Transverse colon (tissue), 4 donors: ENCODE measurements around the gene TMEM171. TPM values are rescaled to one million over a fixed set of nuclear protein-coding genes. Genes with fewer than 3 reads are reported as not detected.

ENCODE experiments used
- DNase-seq: peaks from one replicate; pipeline ENCODE4 v3.0.0-alpha.2; 2019
- H3K27ac ChIP-seq, 4 donors: fragments of 200-600 bp; sonication (generic); 2 replicates each; pipeline ENCODE4 v1.5.1; 2016 to 2018; ENCODE audit warnings: inconsistent platforms in 4 of 4
- H3K27me3 ChIP-seq: fragments of 200-600 bp; sonication (generic); 2 replicates; pipeline ENCODE4 v1.5.1; 2017; ENCODE audit warnings: inconsistent platforms
- H3K36me3 ChIP-seq, 4 donors: fragments of 200-600 bp; sonication (generic); 2 replicates each; pipeline ENCODE4 v1.5.1; 2017 to 2019; ENCODE audit warnings: inconsistent platforms in 4 of 4
- H3K4me1 ChIP-seq, 4 donors: fragments of 200-600 bp; sonication (generic); 2 replicates each; pipeline ENCODE4 v1.5.1; 2017 to 2020; ENCODE audit warnings: inconsistent platforms in 4 of 4
- H3K4me3 ChIP-seq, 4 donors: fragments of 200-600 bp; sonication (generic); 1 replicate in 1 of 4; 2 replicates in 3 of 4; pipeline versions ENCODE4 v1.5.1 to v1.6.1; 2017 to 2019; ENCODE audit warnings: inconsistent platforms in 4 of 4
- H3K9me3 ChIP-seq, 2 donors: fragments of 200-600 bp; sonication (generic); 2 replicates each; pipeline ENCODE4 v1.5.1; 2017 to 2019; ENCODE audit warnings: inconsistent platforms in 2 of 2
- EP300 ChIP-seq: sonication (generic); formaldehyde crosslinking; IDR thresholded peaks from one replicate; pipeline ENCODE4 v1.6.1; 2017; ENCODE audit warnings: antibody characterized with exemption, low read depth
- POLR2A ChIP-seq: fragments of 450-650 bp; IDR thresholded peaks from one replicate; pipeline ENCODE4 v1.6.1; 2016; ENCODE audit warnings: antibody characterized with exemption, mild to moderate bottlenecking, moderate library complexity
- POLR2AphosphoS5 ChIP-seq, 3 donors: sonication (generic); formaldehyde crosslinking; IDR thresholded peaks; one replicate each; pipeline ENCODE4 v1.6.1; 2016; ENCODE audit warnings: antibody characterized with exemption in 3 of 3
- WGBS, 2 donors: methylation state at CpG; one replicate each; pipeline ENCODE4 v1.1.5; 2018; ENCODE audit warnings: low coverage in 1 of 2; 5-methylcytosine and 5-hydroxymethylcytosine counted together
- in situ Hi-C, 4 donors: fragments of 200-750 bp; cut with MboI; loops; one replicate each; pipeline versions ENCODE4 v1.15.0 to v1.15.1; 2017; ENCODE audit warnings: low sequenced_read_pairs in 3 of 4, low pct_ligation_motif_present in 1 of 4, low pct_unique_long_range_greater_than_20kb in 1 of 4
- intact Hi-C: fragments of 100-400 bp; cut with DNase I; formaldehyde crosslinking; loops from one replicate; pipeline ENCODE4 v1.15.1; 2023; ENCODE audit warnings: low total_unique reads
- total RNA-seq, 4 donors: library from RNA; depleted of rRNA; stranded (reverse); fragments of >200 nt; gene quantifications; one replicate each; pipeline ENCODE4 v1.1.0, GENCODE V29; 2016
- TF ChIP-seq, protein P1 (sequence below), 5 experiments: fragments of 200-600 bp in 3 of 5; fragments of 450-650 bp in 2 of 5; sonication (generic) in 3 of 5; IDR thresholded peaks; 1 replicate in 2 of 5; 2 replicates in 3 of 5; pipeline ENCODE4 v1.5.1; 2016 to 2017; ENCODE audit warnings: antibody characterized with exemption in 5 of 5, inconsistent platforms in 3 of 5, mild to moderate bottlenecking in 2 of 5, moderate library complexity in 1 of 5

TMEM171 gene
- total RNA-seq, 4 donors from 2014 or later, result 32.8 to 179 (median 114) TPM

DNA sequence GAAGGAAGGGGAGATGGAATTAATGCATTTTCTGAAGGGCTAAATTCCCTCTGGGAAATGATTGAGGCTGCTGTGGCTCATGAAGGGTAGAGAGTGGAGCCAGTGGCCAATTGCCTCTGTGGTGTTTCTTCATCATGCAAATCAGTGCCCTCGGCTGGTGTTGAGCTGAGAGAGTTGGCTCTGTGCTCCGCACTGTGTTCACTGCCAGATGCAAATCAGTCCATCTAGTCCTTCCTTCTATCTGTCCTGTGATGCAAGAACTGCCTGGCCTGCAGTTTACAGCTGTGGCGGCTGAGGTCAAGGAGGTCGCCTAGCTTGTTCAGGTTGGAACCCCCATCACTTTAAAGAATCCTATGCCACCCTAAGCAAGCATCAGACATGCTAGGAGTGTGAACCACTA is 6.0 kb downstream of the TMEM171 start:
- no peak overlapping the region for H3K4me3 ChIP-seq
- in situ Hi-C loops (no loop called here), intact Hi-C loops (no loop called here)
- H3K9me3 ChIP-seq, result no peaks in the 10 kb centered on the region
- 85% methylated on average over 4 of the region's 4 CpGs; no CpG with 5 or more reads in 1 of the 2 donors for WGBS, 2 donors
- peaks cover 0 to 40% (median 20%) of the 10 kb centered on the region in 4 donors for H3K4me1 ChIP-seq
- H3K27ac ChIP-seq, result no peak overlapping the region
- H3K36me3 ChIP-seq, result no peaks in the 10 kb centered on the region
- no peak for DNase-seq
- TF ChIP-seq POLR2AphosphoS5 (IDR thresholded peaks at IDR 0.05) (no peak), POLR2A (no peak)
- H3K27me3 ChIP-seq, result peaks cover 4% of the 10 kb centered on the region

DNA sequence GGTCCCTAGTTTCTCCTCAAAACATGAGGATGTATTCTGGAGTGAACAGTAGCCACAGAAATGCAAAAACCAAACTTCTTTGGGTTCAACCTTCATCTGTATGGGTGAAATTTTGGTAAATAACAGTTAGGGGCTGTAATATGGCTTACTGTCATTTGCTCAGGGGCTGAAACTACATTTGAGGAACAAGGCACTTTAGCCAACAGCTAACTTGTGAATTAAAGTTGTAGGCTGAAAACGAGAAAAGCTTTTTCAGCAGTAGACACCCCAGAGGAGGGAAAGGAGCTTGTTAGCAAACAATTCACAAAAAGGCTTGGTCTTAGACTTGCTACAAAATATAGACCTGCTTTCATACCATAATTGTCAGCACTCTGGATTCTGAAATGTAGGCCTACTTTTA is 6.6 kb downstream of the TMEM171 start:
- no peaks in the 10 kb centered on the region for H3K9me3 ChIP-seq
- WGBS, 2 donors, result 70 to 72% methylated on average over 1 of the region's 1 CpG
- H3K4me3 ChIP-seq, result no peak overlapping the region
- no peaks in the 10 kb centered on the region for H3K27me3 ChIP-seq
- DNase-seq, result no peak
- H3K36me3 ChIP-seq, result no peaks in the 10 kb centered on the region
- intact Hi-C loops (no loop called here), in situ Hi-C loops (no loop called here)
- peaks cover 0 to 46% (median 23%) of the 10 kb centered on the region in 4 donors for H3K4me1 ChIP-seq
- TF ChIP-seq POLR2A (no peak), POLR2AphosphoS5 (IDR thresholded peaks at IDR 0.05) (no peak), EP300 (no peak)
- TF ChIP-seq, protein P1, sequence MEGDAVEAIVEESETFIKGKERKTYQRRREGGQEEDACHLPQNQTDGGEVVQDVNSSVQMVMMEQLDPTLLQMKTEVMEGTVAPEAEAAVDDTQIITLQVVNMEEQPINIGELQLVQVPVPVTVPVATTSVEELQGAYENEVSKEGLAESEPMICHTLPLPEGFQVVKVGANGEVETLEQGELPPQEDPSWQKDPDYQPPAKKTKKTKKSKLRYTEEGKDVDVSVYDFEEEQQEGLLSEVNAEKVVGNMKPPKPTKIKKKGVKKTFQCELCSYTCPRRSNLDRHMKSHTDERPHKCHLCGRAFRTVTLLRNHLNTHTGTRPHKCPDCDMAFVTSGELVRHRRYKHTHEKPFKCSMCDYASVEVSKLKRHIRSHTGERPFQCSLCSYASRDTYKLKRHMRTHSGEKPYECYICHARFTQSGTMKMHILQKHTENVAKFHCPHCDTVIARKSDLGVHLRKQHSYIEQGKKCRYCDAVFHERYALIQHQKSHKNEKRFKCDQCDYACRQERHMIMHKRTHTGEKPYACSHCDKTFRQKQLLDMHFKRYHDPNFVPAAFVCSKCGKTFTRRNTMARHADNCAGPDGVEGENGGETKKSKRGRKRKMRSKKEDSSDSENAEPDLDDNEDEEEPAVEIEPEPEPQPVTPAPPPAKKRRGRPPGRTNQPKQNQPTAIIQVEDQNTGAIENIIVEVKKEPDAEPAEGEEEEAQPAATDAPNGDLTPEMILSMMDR (IDR thresholded peaks at IDR 0.05), result no peak
- no peak overlapping the region for H3K27ac ChIP-seq

DNA sequence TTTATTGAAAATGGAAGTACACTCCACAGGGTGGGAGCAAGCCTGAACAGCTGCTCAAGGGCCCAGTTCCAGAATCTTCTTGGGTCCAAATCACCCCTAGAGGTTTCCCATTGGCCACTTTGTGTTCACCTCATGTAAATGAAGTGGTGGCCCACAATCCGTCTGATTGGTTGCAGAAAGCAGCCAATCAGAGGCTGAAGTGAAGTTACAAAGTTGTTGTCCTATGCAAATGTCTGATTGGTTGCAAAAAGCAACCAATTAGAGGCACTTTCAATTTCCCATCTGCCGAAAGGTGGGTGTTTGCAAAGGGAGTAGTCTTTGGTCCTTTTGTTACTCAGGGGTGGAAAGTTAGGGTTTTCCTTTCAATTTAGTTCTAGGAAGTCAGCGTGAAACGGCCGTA is 8.8 kb downstream of the TMEM171 start:
- Histone ChIP-seq H3K4me3 (no peak overlapping the region), H3K27me3 (no peaks in the 10 kb centered on the region), H3K9me3 (no peaks in the 10 kb centered on the region), H3K27ac (peak overlapping the region in 3 of 4 donors; percentile 33 to 60 (median 47)), H3K36me3 (no peaks in the 10 kb centered on the region), H3K4me1 (peaks cover 0 to 43% (median 17%) of the 10 kb centered on the region in 4 donors)
- WGBS, 2 donors, result 51 to 71% methylated on average over 3 to 5 of the region's 5 CpGs
- intact Hi-C loops, result no loop called here
- no peak for DNase-seq
- in situ Hi-C loops, result no loop called here
- TF ChIP-seq POLR2AphosphoS5 (IDR thresholded peaks at IDR 0.05) (no peak), EP300 (no peak), POLR2A (no peak)

DNA sequence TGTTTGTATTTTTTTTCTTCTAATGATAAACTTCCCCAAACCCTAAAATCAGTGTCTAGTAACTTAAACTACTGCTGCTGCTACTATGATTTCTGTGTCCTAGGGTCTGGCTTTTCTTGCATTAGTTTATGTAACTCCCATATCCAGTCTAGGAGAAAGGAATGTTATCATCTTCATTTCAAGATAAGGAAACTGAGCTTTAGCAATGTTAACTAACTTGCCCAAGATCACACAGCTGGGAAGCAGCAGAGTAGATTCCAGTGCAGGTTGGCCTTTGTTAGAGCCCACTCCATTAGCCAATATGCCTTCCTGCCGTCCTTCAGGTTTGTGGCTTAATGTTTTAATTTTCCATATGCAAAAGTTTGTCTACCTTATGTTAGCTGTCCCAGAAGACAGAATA is 10.4 kb downstream of the TMEM171 start:
- TF ChIP-seq POLR2A (no peak), EP300 (no peak), POLR2AphosphoS5 (IDR thresholded peaks at IDR 0.05) (no peak)
- TF ChIP-seq, protein P1 (IDR thresholded peaks at IDR 0.05), result no peak

DNA sequence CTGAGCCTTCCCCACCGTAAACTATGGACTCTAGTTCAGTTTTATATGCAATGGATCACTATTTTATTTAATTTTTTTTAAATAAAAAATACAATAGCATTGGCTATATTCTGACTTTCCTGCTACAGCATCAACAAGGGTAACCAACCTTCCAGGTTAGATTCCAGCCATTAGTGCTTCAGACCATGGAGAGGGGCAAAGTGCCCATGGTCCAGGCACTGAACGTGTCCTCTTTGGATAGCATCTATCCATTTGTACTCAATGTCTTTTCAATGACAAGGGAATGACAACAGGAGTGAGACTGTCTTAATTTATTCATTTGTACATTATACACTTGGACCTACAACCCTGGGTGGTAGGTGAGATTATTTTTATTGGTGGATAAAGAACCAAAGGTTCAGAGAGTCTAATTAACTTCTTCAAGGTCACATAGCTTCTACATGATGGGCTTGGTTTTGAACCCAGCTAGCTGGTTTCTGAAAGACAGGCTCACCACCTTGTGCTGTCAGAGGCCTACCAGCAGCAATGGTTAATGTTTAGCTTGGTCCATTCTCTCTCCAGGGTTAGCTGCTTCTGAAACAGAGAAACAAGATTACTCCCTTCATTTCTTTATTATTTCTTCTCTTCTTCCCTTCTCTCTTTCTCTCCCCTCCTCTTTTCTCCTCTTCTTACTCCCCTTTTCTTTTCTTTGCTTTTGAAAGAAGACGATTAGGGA is 11.5 kb downstream of the TMEM171 start:
- no peak for DNase-seq
- Histone ChIP-seq H3K9me3 (no peaks in the 10 kb centered on the region), H3K27me3 (no peaks in the 10 kb centered on the region), H3K4me3 (no peak overlapping the region), H3K27ac (peak overlapping the region in 2 of 4 donors; percentile 21), H3K36me3 (no peaks in the 10 kb centered on the region), H3K4me1 (peaks cover 0 to 26% (median 7%) of the 10 kb centered on the region in 4 donors)
- in situ Hi-C loops (no loop called here), intact Hi-C loops (no loop called here)
- WGBS, 2 donors, result 66 to 73% methylated on average over 3 of the region's 3 CpGs
- TF ChIP-seq, protein P1 (IDR thresholded peaks at IDR 0.05), result no peak
- no peak for TF ChIP-seq EP300
- TF ChIP-seq POLR2AphosphoS5 (IDR thresholded peaks at IDR 0.05), result peak in 1 of 3 donors; percentile 13

More for the DNA sequence above, 10.4 kb downstream of the TMEM171 start:
- no peak for DNase-seq
- Histone ChIP-seq H3K36me3 (no peaks in the 10 kb centered on the region), H3K4me3 (no peak overlapping the region), H3K27ac (no peak overlapping the region), H3K4me1 (peaks cover 0 to 29% (median 7%) of the 10 kb centered on the region in 4 donors), H3K27me3 (no peaks in the 10 kb centered on the region), H3K9me3 (no peaks in the 10 kb centered on the region)
- intact Hi-C loops, result no loop called here
- whole genome bisulfite sequencing, 2 donors, result 87% methylated on average over 1 of the region's 1 CpG; no CpG with 5 or more reads in 1 of the 2 donors
- in situ Hi-C loops, result no loop called here
